Tibial nerve (tissue), 4 donors: ENCODE data around the gene MARCHF10. TPM values are rescaled to one million over a fixed set of nuclear protein-coding genes. Genes with fewer than 3 reads are reported as not detected.

ENCODE experiments used
- DNase-seq, 2 donors: peaks; one replicate each; pipeline ENCODE4 v3.0.0-alpha.2; 2019; ENCODE audit warnings: low spot score in 2 of 2
- H3K27ac ChIP-seq, 4 donors: fragments of 200-600 bp; sonication (generic) in 3 of 4; one replicate each; pipeline ENCODE4 v1.5.1; 2017 to 2019; ENCODE audit warnings: mild to moderate bottlenecking in 1 of 4
- H3K27me3 ChIP-seq, 2 donors: fragments of 200-600 bp; sonication (generic) in 1 of 2; one replicate each; pipeline versions ENCODE4 v1.5.1 to v1.6.0; 2017 to 2019
- H3K36me3 ChIP-seq, 3 donors: fragments of 200-600 bp; sonication (generic); one replicate each; pipeline ENCODE4 v1.5.1; 2018 to 2019
- H3K4me1 ChIP-seq, 4 donors: fragments of 200-600 bp; sonication (generic) in 3 of 4; one replicate each; pipeline ENCODE4 v1.5.1; 2017 to 2019
- H3K4me3 ChIP-seq, 4 donors: fragments of 200-600 bp; sonication (generic) in 3 of 4; one replicate each; pipeline ENCODE4 v1.5.1; 2017 to 2019; ENCODE audit warnings: mild to moderate bottlenecking in 1 of 4, moderate library complexity in 1 of 4
- H3K9me3 ChIP-seq, 4 donors: fragments of 200-600 bp; sonication (generic) in 3 of 4; one replicate each; pipeline ENCODE4 v1.5.1; 2017 to 2019
- EP300 ChIP-seq, 2 donors: sonication (generic); formaldehyde crosslinking; IDR thresholded peaks; one replicate each; pipeline ENCODE4 v1.6.1; 2017; ENCODE audit warnings: antibody characterized with exemption in 2 of 2, mild to moderate bottlenecking in 1 of 2
- POLR2A ChIP-seq, 2 donors: fragments of 450-650 bp; IDR thresholded peaks; one replicate each; pipeline ENCODE4 v1.6.1; 2017; ENCODE audit warnings: antibody characterized with exemption in 2 of 2, mild to moderate bottlenecking in 2 of 2, moderate library complexity in 2 of 2
- whole genome bisulfite sequencing, 2 donors: methylation state at CpG; one replicate each; pipeline ENCODE4 v1.1.5; 2018; 5-methylcytosine and 5-hydroxymethylcytosine counted together
- total RNA-seq, 4 donors: library from RNA; depleted of rRNA; stranded (reverse); fragments of >200 nt; gene quantifications; one replicate each; pipeline ENCODE4 v1.1.0, GENCODE V29; 2016
- TF ChIP-seq, protein P1 (sequence below), 5 experiments: fragments of 200-600 bp in 3 of 5; fragments of 450-650 bp in 2 of 5; sonication (generic) in 3 of 5; IDR thresholded peaks; one replicate each; pipeline ENCODE4 v1.5.1; 2016 to 2019; ENCODE audit warnings: antibody characterized with exemption in 5 of 5, mild to moderate bottlenecking in 3 of 5, moderate library complexity in 2 of 5

The MARCHF10 gene
- total RNA-seq, 4 donors from 2014 or later, result 1.8 to 11.7 (median 3.6) TPM

DNA sequence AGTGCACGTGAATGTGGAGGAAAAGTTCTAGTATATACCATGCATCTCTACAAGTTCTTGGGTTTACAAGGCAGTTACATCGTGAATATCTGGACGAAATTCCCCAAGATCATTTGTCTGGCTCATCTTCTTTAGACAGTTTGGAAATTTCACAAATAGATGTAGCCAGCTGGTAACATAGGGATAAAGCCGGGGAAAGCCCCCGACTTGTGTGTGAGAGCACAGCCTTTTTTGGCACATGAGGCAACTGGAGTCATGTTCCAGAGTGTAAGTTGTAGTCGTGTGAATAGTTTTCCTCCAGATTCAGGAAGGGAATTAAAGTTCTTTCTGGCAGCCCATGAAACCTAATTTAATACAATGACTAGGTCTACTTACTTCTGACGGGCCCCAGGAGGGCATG lies 62.3 kb downstream of the MARCHF10 start:
- no peak overlapping the region for H3K27ac ChIP-seq
- DNase-seq, result no peak
- TF ChIP-seq POLR2A (IDR thresholded peaks at IDR 0.05) (no peak), EP300 (IDR thresholded peaks at IDR 0.05) (no peak)
- TF ChIP-seq, protein P1, sequence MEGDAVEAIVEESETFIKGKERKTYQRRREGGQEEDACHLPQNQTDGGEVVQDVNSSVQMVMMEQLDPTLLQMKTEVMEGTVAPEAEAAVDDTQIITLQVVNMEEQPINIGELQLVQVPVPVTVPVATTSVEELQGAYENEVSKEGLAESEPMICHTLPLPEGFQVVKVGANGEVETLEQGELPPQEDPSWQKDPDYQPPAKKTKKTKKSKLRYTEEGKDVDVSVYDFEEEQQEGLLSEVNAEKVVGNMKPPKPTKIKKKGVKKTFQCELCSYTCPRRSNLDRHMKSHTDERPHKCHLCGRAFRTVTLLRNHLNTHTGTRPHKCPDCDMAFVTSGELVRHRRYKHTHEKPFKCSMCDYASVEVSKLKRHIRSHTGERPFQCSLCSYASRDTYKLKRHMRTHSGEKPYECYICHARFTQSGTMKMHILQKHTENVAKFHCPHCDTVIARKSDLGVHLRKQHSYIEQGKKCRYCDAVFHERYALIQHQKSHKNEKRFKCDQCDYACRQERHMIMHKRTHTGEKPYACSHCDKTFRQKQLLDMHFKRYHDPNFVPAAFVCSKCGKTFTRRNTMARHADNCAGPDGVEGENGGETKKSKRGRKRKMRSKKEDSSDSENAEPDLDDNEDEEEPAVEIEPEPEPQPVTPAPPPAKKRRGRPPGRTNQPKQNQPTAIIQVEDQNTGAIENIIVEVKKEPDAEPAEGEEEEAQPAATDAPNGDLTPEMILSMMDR (IDR thresholded peaks at IDR 0.05), result no peak
- no peaks in the 10 kb centered on the region for H3K36me3 ChIP-seq
- WGBS, 2 donors, result 81 to 85% methylated on average over 7 of the region's 7 CpGs
- H3K27me3 ChIP-seq, result no peaks in the 10 kb centered on the region
- no peaks in the 10 kb centered on the region for H3K4me1 ChIP-seq
- no peaks in the 10 kb centered on the region for H3K9me3 ChIP-seq
- H3K4me3 ChIP-seq, result no peak overlapping the region

DNA sequence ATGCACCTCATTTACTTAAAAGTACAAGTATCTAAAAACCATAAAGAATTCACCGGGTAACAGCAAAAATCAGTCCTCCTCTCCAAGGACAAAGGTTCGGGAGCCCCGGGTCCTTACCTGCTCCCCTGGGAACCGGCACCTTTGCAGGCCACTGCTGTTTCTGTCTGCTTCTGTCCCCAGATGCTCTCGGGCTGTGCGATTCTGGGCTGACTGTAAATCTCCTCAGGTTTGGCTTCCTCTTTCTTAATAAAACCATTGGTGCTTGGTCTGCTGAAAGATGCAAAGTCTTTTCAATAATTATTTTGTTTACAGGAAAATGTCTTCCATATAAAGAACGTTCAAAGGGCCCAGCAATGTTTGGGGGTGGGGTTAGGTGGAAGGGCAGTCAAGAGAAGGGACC lies 63.9 kb downstream of the MARCHF10 start:
- TF ChIP-seq POLR2A (IDR thresholded peaks at IDR 0.05) (no peak), EP300 (IDR thresholded peaks at IDR 0.05) (no peak)
- TF ChIP-seq, protein P1 (IDR thresholded peaks at IDR 0.05), result no peak
- 70 to 82% methylated on average over 7 of the region's 7 CpGs for WGBS, 2 donors
- H3K27ac ChIP-seq, result no peak overlapping the region
- H3K4me1 ChIP-seq, result no peaks in the 10 kb centered on the region
- DNase-seq, result no peak
- H3K9me3 ChIP-seq, result no peaks in the 10 kb centered on the region
- no peaks in the 10 kb centered on the region for H3K36me3 ChIP-seq
- no peak overlapping the region for H3K4me3 ChIP-seq
- H3K27me3 ChIP-seq, result no peaks in the 10 kb centered on the region

DNA sequence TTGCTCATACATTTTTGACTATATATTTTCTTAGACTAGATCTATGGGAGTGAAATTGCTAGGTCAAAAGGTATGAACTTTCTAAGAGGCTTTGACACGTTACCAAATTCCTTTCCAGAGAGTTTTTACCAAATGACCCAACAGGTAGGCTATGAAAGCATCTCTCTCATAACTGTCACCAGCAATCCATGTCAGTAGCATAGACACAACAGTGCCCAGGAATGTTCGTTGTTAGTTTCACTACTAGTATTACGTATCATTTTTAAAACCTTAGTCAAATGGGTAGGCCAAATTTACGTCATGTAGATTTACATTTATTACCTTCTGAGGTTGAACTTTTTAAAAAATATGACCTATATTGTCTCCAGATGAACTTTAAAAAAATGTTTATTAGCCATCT lies 66.8 kb downstream of the MARCHF10 start:
- WGBS, 2 donors, result 90 to 94% methylated on average over 4 of the region's 4 CpGs
- Histone ChIP-seq H3K36me3 (no peaks in the 10 kb centered on the region), H3K4me3 (no peak overlapping the region), H3K27ac (no peak overlapping the region), H3K4me1 (no peaks in the 10 kb centered on the region), H3K9me3 (no peaks in the 10 kb centered on the region), H3K27me3 (no peaks in the 10 kb centered on the region)
- DNase-seq, result no peak
- TF ChIP-seq EP300 (IDR thresholded peaks at IDR 0.05), result no peak
- no peak for TF ChIP-seq POLR2A (IDR thresholded peaks at IDR 0.05)

DNA sequence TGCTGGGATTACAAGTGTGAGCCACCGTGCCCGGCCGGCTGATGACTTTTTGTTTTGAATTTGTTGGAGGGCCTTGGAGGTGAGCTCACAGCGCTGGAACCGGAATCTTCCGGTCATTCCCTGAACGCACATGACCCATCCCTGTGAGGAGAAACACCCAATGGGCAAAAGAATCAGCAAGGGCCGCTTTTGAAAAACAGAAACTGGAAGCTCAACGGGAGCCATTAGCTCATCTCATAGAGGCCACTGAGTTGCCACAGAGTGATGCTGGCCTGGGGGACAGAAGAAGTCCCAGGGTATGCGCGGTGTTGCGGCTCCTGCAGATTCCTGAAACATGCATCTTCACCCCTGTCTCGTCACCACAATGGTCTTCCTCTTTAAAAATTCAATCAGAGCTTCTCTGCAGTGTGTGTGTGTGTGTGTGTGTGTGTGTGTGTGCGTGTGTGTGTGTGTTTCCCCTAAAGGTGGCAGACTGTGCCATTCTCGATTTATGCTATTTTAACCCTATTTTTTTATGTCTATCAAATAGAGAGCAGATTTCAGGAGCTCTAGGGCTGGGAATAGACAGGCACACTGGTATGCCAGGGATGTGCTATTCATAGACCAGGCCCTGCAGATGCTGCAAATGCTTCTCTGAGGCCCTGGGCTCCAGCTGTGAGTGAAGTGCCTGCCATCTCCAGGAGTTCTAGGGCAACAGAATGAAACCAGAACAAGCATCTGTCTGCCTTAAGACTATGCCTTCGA lies 68.3 kb downstream of the MARCHF10 start:
- H3K4me3 ChIP-seq, result no peak overlapping the region
- no peaks in the 10 kb centered on the region for H3K9me3 ChIP-seq
- 87% methylated on average over 16 of the region's 16 CpGs for WGBS, 2 donors
- H3K27me3 ChIP-seq, result no peaks in the 10 kb centered on the region
- H3K36me3 ChIP-seq, result no peaks in the 10 kb centered on the region
- no peak for TF ChIP-seq POLR2A (IDR thresholded peaks at IDR 0.05)
- TF ChIP-seq, protein P1 (IDR thresholded peaks at IDR 0.05), result no peak
- no peak for TF ChIP-seq EP300 (IDR thresholded peaks at IDR 0.05)
- H3K4me1 ChIP-seq, result no peaks in the 10 kb centered on the region
- H3K27ac ChIP-seq, result no peak overlapping the region
- DNase-seq, result no peak

DNA sequence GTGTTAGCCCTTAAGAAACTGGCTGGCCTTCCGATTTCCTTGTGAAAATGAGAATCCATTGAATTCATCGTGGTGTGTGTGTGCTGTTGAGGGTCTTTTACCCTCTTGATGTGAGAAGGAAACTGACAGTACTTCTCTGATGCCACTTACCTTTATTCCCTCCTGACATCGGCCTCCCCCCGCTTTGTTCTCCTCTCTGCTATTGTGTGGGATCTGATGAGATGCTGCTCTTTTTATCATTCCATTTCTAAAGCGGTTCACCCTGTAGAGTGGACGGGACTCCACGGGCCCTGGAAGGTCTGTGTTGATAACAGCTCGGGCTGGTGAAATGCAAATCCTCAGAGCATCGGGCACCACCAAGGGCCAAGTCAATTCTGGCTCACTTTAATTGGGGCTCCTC lies 69.8 kb downstream of the MARCHF10 start:
- Histone ChIP-seq H3K27ac (no peak overlapping the region), H3K4me1 (no peaks in the 10 kb centered on the region), H3K4me3 (no peak overlapping the region), H3K9me3 (no peaks in the 10 kb centered on the region), H3K36me3 (no peaks in the 10 kb centered on the region), H3K27me3 (no peaks in the 10 kb centered on the region)
- DNase-seq, result no peak
- WGBS, 2 donors, result 85 to 93% methylated on average over 9 of the region's 9 CpGs
- TF ChIP-seq POLR2A (IDR thresholded peaks at IDR 0.05), result no peak
- TF ChIP-seq, protein P1 (IDR thresholded peaks at IDR 0.05), result no peak
- TF ChIP-seq EP300 (IDR thresholded peaks at IDR 0.05), result no peak
